HG03521 (cell line): ENCODE measurements around the gene PARP3.

Experiments used
- ATAC-seq: cut with Tn5 transposase; IDR thresholded peaks from one replicate; pipeline ENCODE4 v1.9.1; 2021; ENCODE audit warnings: mild to moderate bottlenecking, moderate library complexity; ENCODE audit not compliant: unreplicated experiment

The PARP3 gene

DNA sequence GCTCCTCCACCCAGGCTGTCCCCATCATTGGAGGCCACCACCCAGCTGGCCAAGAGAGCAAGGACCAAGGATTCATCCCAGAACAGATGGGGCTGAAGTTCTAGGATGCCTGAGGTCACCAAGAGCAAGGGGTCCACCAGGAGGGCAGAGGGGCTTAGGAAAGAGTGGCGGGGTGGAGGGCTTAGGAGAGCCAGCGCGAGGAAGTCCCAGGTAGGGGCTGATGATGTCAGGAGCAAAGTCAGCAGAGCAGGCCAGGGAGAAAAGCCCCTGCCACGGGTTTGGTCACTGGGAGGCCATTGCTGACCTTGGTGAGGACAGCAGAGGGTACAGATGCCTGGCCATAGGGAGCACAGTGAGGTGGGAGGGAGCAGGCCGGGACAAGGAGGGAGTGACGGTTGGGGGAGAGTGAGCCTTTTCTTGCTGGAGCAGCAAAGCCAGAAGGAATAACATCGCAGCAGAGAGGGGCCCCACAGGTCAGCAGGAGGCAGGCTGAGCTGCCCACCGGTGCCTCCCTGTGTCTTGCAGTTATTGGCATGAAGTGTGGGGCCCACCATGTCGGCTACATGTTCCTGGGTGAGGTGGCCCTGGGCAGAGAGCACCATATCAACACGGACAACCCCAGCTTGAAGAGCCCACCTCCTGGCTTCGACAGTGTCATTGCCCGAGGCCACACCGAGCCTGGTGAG lies 5.2 kb downstream of the PARP3 start:
- no peak for ATAC-seq

DNA sequence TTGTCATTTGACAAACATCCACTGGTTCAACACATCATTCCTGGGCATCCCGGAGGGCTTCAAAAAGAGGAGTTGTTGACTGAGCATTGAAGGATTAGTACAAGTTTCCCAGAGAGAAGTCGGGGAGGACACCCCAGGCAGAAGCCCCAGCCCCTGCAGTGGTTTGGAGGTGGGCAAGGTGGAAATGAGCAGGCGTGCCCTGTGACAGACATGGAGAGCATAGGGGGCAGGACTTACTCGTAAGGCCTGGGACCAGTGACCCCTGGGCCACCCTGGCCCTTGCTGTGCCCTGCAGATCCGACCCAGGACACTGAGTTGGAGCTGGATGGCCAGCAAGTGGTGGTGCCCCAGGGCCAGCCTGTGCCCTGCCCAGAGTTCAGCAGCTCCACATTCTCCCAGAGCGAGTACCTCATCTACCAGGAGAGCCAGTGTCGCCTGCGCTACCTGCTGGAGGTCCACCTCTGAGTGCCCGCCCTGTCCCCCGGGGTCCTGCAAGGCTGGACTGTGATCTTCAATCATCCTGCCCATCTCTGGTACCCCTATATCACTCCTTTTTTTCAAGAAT lies 5.9 kb downstream of the PARP3 start:
- no peak for ATAC-seq

DNA sequence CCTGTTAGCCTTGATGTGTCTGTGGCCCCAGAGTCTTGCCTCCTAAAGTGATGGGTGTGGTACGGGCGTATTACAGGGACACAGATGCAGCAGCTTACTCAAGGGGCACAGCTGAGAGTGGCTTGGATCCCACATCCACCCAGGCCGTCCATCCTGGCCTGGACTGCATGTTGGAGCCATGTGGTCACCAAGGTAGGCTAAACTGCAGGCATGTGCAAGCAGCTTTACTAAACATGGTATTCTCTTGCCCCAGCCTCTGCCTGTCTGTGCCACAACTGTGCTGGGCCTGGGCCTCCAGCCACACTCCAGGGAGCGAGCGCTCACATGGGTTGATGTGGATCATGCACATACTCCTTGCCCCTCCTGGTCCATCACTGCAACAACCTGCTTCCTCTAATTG lies 7.0 kb downstream of the PARP3 start:
- no peak for ATAC-seq

DNA sequence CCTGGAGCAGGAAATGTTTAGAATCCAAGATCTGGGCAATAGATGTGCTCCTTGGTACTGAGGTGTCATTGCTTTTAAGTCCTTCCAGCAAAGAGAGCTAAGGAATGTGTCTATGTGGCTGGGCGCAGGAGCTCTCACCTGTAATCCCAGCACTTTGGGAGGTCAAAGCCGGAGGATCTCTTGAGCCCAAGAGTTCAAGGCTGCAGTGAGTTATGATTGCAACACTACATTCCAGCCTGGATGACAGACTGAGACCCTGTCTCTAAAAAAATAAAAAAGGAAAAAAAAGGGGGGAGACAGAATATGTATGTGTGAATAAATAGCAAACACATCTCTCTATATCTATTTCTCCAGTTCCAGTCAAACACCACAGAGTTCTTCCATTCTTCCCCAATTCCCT lies 8.7 kb downstream of the PARP3 start:
- no peak for ATAC-seq

DNA sequence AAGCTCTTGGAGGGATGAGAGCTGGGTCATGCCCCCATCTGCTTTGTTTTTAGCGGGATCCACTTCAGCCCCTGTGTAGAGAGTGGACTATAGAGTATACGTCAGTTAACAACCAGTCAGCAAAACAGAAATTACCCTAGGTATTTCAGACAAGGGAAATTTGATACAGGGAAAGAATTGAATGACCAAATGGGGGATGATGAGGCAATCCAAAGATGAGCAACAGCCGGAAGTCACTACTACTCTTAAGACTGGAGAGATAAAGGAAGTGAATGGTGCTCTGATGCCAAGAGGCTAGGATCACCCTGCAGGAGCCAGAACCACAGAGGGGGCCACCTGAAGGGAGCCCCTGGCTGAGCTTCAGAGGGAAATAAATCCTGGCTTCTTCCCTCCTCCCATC lies 11.3 kb downstream of the PARP3 start:
- ATAC-seq = no peak

DNA sequence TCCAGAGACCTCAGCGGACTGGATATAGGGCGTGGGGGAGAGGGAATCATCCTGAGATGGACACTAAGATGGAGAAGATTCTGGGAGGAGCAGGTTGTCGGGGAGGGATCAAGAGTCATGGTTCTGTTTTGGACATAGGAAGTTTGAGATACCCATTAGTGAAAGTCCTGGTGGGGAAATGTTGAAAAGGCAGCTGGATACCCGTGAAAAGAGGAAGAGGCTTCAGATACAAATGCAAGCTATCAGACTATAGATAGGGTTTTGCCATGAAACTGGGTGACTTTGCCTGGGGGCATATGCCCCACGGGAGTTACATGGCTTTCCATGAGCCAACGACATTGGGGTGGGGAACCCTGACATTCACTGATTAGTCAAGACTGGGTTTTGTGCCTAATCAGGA lies 11.9 kb downstream of the PARP3 start:
- ATAC-seq = no peak

DNA sequence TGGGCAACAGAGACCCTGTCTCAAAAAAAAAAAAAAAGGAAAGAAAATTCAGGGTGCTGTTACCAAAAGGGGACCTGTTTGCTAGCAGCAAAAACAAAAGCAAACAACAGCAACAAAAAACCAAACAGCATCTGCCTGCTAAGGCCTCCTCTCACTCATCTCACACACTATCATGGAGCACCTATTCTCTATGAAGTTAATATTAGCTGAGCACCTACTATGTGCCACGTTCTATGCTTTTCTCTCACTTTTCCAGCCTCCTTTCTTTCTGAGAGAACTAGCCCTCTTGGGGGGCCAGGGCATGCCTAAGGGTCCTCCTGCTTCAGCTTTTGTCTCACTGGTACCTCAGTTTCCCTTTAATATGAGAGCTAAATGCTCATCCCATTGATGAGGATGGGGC lies 12.6 kb downstream of the PARP3 start:
- ATAC-seq = no peak

DNA sequence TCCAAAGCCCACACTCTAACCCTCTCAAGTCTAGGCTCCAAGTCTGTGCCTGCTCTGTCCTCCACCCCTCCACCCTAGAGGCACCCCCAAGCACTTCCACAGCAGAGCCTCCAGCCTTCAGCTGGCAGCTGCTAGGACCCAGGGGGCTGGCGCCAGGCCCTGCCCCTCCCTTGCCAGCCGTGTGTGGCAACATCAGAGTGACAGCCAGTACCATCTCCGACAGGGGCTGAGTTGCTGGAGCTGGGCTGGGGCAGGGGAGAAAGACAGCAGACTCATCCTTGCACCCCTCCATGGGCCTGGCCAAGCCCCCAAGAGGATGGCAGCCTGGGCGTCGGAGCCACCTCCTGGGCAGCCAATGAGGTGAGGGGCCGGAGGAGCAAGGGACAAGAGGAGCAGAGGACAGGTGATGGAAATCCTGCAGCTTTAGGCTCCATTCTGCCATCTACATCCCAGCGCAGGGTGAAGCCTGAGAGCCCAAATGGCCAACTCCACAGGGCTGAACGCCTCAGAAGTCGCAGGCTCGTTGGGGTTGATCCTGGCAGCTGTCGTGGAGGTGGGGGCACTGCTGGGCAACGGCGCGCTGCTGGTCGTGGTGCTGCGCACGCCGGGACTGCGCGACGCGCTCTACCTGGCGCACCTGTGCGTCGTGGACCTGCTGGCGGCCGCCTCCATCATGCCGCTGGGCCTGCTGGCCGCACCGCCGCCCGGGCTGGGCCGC lies 13.2 kb downstream of the PARP3 start, which contains the start of gene GPR62:
GPR62 (plus strand) TSS at position 207 of the 718 bp plus-strand sequence; CDS start at position 479, 272 bp downstream.
- ATAC-seq = no peak

DNA sequence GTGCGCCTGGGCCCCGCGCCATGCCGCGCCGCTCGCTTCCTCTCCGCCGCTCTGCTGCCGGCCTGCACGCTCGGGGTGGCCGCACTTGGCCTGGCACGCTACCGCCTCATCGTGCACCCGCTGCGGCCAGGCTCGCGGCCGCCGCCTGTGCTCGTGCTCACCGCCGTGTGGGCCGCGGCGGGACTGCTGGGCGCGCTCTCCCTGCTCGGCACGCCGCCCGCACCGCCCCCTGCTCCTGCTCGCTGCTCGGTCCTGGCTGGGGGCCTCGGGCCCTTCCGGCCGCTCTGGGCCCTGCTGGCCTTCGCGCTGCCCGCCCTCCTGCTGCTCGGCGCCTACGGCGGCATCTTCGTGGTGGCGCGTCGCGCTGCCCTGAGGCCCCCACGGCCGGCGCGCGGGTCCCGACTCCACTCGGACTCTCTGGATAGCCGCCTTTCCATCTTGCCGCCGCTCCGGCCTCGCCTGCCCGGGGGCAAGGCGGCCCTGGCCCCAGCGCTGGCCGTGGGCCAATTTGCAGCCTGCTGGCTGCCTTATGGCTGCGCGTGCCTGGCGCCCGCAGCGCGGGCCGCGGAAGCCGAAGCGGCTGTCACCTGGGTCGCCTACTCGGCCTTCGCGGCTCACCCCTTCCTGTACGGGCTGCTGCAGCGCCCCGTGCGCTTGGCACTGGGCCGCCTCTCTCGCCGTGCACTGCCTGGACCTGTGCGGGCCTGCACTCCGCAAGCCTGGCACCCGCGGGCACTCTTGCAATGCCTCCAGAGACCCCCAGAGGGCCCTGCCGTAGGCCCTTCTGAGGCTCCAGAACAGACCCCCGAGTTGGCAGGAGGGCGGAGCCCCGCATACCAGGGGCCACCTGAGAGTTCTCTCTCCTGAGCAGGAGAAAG lies 14.0 kb downstream of the PARP3 start:
- ATAC-seq = no peak

DNA sequence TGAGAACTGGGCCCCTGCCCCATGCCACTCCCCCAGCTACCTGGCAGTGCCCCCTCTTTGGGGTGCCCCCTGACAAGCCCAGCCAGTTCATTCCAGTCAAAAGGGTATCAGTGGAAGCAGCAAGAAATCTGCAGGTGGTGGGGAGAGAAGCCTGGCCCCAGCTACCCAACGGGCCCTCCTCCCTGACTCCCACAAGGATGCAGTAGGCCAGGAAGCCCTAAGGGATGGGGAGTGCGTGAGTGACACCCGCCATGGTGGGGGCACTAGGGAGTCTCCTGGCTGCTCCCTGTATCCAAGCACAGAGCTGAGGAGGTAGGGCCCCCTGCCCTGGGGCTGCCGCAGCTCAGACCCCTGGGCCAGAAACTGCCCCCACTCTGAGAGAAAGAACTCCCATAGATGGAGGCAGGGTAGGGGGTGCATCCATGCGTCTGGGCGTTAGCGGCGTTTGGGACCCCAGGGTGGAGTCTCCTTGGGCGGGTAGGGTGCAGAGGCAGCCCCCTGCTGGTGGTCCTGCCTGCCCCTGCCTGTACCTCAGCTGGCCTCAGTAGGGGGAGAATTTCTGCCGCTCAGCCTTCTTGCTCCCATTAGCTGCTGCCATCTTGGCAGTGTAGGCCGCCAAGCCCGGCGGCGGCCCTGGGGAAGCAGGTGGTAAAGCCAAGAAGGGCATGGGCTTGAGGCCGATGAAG lies 15.5 kb downstream of the PARP3 start:
- ATAC-seq = no peak

DNA sequence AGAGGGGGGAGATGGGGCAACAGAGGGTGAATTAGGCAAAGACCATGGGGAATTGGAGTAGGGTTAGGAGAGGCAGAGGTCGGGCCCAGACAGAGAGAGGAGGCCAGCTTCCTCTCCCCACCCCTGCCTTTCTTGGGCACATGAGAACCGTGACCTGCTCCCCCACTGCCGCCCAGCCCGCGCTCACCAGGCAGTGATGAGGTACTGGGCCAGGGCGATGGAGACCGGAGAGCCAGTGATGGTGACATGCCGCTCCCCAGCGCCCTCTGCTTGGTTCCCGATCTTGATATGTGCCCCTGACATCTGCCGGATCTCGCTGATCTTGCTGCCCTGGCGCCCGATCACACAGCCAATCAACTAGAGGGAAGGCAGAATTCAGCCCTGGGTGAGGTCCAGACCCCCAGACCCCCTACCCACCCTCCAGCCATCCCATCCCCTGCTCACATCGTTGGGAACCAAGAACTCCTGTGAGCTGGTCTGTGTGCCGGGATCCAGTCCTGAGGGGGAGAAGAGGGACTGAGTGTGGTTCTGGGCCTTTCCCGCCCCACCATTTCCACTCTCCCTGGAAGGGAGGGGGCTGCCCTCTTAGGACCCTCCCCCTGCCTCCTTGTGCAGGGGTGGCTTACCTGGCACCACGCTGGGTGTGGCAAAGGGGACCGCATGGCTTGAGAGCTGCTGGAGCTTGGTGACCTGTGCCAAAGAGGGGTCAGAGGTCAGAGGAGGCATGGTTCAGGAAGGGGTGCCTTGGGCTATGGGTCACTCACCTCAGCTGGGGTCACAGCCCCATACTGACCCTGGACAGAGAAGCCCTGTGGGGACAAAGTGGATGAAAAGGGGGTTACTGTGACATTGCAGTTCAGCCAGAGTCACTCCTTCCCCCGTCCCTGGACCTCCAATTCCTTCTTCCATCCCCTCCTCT lies 16.7 kb downstream of the PARP3 start:
- ATAC-seq = no peak

DNA sequence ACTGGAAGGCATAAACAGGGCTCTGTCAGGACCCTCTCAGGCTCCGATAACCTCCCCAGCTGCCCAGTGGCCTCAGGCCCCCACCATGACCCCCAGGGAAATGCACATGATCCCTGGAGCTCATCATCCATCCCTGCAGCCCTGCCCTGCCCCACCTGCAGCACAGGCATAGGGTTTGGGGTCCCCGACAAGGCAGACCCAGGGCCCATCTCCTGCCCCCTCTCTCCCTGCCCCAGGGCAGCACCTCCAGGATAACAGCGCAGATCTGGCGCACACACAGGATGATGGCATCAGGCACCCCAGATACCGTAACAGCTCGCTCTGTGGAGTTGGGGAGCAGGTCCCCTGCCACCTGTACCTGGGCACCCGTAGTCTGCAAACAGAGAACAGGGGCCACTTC lies 17.5 kb downstream of the PARP3 start:
- no peak for ATAC-seq

DNA sequence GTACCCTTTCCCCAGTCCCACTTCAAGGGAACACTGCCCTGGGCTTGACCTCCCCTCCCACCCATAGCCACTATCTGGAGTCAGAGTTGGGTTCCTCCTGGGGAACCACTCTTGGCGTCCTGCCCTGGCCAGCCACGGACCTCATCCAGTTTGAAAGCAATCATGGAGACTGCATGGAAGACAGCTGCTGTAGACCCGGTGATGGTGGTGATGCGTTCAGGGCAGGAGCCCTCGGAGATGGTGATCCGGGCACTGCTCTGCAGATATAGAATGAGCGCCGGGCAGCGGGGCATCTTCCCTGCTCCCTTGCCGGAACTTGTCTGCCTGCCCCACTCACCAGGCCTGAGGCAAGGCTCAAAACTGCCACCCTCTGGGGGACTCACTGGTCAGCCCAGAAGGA lies 18.2 kb downstream of the PARP3 start:
- ATAC-seq = no peak

DNA sequence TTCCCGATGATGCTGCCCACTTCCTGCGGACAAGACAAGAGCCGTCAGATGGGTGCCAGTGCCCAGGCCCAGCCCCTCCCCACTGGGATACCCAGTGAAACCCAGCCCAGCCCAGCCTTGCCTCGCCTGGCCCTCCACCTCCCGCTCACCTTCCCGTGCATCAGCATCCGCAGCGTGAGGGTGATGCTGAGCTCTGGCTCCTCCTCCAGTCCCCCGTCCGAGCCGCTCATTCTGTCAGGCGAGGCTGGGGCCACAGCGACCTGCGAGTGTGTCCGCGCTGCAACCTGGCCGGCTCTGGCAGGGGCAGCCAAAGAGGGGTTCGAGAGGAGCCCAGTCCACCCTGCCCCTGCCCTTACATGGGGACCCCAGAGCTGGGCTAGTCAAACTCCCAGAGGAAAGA lies 18.8 kb downstream of the PARP3 start:
- ATAC-seq = no peak

DNA sequence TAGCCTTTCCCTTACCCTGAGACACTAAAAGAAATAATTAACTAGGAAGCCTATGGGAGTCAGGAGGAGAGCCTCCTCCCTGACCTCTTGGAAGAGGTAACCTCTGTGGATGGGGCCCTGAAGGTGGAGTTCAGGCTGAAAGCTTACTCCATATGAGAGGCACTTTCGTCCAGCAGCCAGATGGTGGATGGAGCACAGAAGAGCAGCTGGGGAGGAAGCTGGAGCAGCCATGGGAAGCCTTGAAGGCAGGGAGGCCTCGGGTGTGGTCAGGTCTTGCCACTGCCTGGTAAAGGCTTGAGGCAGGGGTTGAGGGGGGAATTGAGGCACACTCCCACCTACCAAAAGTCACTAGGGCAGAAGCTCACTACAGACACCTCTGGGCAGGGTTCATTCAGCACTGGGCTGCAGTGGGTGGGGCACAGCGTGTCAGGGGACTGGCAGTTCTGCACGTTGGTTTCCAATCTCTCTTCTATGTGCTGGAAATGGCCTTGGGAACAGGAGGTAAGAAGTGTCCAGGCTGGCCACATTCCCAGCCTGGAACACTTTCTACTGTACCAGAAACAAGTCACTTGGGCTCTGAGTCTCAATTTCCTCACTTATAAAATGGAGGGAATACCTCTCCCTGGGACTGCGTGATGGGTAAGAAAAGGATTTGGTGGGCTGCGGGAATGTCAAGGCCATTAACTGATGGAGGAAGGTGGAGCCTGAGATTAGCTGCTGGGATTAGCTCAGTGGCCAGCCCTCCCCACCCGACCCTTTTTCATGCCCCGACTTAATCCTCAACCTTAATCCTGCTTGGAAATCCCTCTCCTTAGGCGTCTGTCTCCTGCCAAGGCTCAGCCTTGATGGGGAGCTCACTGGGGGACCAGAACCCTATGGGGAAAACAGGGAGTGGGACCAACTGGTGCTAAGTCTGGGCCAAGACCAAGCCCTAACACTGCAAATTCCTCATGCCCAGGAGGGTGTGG lies 19.7 kb downstream of the PARP3 start:
- no peak for ATAC-seq

DNA sequence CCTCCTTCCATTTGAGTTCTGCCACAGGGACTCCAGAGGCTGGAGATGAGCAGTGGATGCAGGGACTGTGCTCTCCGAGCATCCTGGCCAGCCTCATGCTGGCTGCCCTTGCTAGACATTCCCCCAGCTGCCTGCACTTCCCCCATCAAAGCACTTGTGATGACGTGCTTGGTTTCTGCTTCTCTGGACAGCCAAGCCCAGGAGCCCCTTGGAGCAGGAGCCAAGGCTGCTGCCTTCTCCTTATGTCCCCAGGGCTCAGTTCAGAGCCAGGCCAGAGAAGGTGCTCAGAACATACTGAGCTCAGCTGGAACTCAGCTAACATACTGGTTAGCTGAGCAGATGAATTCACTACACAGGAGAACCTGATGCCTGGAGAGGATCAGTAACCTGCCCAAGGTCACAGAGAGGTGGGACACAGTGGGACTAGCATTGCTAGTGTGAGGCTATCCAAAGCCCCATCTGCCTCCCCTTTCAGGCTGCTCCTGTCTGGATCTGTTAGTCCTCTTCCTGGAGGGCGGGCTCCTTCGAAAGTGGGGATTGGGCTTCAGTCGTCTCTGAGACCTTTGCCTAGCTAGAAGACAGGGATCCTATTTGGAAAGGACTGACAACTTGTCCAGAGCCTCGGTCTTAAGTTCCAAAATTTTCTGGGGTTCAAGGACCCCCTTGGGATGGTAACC lies 20.8 kb downstream of the PARP3 start:
- no peak for ATAC-seq

DNA sequence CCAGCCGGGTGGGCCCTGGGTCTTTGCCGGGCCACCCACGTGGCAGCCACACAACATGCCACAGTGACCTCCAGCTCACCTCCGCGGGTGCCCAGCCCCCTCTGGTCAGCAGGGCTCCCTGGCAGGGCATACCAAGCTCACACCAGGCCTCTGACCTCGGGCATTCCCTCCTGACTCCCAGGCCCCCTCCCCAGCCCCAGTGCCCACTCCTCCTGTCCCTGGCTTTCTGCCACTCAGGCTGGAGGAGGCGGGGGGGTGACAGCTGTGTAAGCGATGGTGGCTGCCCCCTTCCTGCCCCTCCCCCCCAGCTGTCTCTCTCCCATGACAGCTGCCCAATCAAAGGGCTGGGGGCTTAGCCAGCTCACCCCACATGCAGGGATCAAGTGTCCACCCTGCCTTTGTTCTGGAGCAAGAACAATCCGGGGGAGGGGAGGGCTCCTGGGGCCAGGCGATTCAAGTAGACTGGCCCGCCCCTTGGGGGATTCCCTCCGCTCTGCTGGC lies 21.8 kb downstream of the PARP3 start:
- no peak for ATAC-seq

DNA sequence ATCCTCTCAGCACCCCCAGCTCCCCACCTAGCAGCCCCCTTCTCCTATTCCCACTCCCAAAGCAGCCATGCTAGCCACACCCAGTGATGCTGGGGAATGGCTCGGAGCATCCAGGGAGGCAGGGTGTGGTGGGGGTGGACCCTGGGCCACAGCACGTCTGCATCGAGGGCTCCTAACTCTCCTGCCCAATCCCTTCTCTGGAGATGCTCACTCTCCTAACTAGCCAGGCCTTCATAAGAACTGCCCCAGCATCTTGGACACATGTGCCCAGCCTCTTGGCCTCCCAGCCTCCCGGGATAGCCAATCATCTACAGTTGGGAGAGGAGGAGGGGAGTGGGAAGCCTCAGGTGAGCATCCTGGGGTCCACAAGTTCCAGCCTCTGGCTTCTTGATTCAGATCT lies 22.4 kb downstream of the PARP3 start:
- no peak for ATAC-seq
